Muscle of arm (tissue), 12 donors: ENCODE measurements around the gene ALDH4A1. TPM values are rescaled to one million over a fixed set of nuclear protein-coding genes. Genes with fewer than 3 reads are reported as not detected.

Experiments used
- DNase-seq: peaks from one replicate; pipeline ENCODE4 v3.0.0-alpha.2; 2013
- polyA plus RNA-seq, 12 donors: library from polyadenylated mRNA; unstranded; fragments of 120-200 nt; gene quantifications; one replicate each; pipeline ENCODE4 v1.2.1, GENCODE V29; 2013; ENCODE audit not compliant: insufficient read length in 12 of 12

The ALDH4A1 gene
- polyA plus RNA-seq, 12 donors: 7.0 to 15.3 (median 12.7) TPM; not detected in 1

GRCh38 chr1:18923756-18924211 is 21.4 kb upstream of the ALDH4A1 start:
- no peak for DNase-seq

- no peak for DNase-seq
These were observed 20.7 kb upstream of the ALDH4A1 start for GRCh38 chr1:18922848-18923755.

- peak; percentile 95 for DNase-seq
These were observed 20.0 kb upstream of the ALDH4A1 start for GRCh38 chr1:18922319-18922726.

DNA sequence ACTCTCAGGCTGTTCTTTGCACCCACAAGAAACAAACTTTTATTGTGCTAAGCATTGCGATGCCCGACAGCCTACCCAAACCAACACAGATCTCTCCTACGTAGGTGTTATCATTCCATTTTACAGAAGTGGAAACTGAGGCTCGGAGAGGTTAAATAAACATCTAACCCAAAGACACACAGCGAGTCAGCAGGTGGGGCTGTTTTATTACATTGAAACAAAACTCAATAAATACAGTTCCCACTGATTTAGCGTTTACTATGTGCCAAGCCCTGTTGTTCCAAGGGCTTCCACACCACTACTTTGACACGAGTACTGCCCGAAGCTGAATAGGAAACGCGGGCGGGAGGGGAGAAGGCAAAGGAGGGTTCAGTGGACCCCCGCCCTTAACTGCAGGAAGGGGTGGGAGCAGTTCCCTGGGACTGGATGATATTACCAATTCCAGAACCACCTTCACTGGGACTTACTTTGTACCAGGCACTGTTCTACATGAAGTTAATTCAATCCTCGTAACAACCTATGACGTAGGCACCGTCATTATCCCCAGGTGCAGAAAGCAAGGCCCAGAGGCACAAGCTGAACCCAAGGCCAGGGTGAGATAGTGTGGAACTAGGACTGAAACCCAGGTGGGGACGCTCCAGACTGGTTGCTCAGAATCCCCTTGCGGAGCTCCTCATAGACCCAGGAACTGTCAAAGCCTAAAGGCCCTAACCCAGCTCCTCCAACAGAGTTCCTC is 19.3 kb upstream of the ALDH4A1 start:
- no peak for DNase-seq

DNA sequence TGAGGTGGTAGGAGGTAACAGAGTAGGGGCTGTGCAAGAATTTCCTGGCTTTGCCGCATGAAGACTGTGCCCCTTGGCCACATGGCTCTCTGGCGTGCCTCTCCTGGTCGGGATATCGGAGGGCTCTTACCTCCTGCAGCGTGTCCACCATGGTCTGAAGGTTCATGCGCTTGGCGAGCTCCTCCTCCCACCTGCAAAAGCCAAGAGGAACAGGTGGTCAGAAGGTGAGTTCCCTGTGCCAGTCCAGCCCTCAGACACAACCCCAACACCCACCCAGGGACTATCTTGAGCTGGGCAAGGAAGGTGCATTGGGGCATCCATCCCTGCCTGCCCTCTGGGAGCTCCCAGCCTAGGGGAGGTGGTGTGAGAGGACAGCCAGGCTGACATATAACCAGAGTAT is 18.6 kb upstream of the ALDH4A1 start:
- no peak for DNase-seq

DNA sequence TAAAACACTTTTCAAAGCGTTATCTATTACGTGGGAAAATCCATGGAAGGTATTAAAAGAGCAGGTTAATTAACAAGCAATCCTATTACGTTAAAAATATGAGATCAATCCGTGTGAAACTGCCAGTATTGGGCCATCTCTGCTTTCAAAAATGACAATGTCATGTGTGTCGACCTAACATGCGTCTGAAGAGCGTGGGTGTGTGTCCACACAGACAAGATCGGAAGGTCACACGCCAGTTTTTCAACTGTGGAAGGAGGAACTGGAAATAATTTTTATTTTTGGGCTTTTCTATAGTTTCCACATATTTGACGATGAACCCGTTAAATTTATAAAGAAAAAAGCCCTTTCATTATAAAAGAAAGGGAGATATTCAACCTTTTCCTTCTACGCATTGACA is 17.6 kb upstream of the ALDH4A1 start:
- DNase-seq: no peak

GRCh38 chr1:18919197-18919905 is 17.0 kb upstream of the ALDH4A1 start:
- DNase-seq: no peak

DNA sequence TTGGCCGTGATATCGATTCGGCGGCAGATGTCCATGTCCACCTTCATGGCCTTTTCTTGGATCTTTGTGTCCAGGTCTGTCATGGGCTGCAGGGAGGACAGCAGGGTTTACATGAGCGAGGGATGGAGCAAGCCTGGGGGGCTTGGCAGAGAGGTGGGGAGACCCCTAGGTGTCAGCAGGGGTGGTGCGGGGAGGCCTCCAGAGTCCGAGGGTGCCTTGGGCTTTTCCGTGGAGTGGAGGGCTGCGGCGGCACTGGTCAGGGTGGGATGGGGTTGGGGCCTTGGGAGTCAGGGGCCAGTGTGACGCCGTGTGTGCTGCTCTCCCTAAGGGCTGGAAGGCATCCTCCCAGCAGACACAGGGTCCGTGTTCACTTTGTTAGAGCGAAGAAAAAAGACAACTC is 16.1 kb upstream of the ALDH4A1 start:
- DNase-seq: no peak

DNA sequence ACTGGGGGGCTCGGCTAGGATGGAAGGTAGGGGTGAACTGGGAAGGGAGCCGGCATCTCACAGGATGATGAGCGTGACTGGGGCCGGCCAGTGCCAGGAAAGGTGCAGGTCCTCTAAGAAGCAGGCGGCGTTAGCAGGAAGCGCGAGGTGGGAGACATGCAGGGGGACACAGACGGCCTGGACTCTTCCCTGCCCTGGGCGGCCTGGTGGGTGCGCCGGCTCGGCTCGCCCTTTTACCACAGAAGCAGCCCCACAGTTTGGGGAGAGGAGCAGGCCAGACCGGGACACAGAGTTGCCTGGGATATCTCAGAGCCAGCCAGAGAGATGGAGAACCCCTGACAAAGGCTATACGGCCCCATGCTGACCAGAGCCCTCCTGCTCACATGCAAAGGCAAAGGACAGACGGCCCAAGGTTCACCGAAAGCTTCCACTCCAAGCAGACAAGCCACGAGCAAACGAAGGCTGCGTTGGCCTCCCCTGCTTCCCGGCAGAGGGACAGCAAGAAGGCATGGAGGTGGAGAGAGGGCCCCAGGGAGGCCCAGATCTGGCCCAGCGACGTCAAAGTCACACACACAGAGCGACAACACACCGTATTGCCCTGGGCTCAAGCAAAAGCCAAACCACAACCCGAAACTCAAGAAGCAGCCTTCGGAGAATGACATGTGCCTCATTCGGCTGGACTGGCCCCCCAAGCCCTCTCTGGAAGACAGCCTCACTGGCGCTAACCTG is 14.9 kb upstream of the ALDH4A1 start:
- no peak for DNase-seq

GRCh38 chr1:18915341-18915740 is 13.0 kb upstream of the ALDH4A1 start:
- no peak for DNase-seq

- DNase-seq: peak; percentile 62
These were observed 10.9 kb upstream of the ALDH4A1 start for GRCh38 chr1:18913065-18913835.

DNA sequence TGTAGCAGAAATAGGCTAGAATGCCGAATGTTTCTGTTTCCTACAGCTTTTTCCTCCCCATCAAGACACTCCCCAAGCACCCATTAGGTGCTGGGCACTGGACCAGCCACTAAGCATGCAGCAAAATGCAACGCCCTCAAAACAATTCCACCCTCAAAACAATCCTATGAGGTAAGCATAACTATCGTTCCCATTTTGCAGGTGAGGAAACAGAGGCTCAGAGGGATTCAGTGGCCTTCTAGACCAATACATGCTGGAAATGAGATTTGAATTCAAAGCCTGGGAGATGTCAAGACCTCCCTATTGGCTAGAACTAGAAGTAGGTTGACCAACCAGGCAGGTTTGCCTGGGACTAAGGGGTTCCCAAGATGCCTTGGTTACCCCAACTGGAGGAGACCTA is 10.2 kb upstream of the ALDH4A1 start:
- no peak for DNase-seq

DNA sequence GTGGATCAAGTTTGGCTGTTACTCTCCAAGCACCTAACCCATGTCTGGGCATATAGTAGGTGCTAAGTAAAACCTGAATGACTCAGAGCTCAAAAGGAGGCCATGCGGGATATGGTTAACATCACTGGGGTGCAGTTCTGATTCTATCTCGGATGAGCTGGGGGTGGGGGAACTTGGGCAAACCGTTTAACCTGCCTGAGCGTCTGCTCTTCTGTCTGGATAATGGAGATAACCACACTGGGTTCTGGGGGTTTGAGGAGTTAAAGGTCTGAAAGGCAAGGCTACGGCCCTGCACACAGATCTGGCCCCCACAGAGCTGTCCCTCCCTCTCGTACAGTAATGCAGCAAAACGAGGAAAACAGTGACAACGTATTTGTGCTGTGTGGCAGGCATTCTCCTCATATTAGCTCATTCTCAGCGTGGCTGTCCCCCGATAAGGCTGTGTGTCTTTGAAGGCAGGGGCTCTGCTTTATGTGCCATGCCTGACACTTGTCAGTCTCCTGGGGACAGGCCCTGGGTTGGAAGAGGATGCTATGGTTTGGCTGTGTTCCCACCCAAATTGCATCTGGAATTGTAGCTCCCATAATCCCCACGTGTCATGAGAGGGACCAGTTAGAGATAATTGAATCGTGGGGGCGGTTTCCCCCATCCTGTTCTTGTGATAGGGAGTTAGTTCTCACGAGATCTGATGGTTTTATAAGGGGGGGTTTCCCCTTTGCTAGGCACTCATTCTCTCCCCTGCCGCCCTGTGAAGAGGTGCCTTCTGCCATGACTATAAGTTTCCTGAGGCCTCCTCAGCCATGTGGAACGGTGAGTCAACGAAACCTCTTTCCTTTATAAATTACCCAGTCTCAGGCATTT is 6.8 kb upstream of the ALDH4A1 start:
- no peak for DNase-seq

DNA sequence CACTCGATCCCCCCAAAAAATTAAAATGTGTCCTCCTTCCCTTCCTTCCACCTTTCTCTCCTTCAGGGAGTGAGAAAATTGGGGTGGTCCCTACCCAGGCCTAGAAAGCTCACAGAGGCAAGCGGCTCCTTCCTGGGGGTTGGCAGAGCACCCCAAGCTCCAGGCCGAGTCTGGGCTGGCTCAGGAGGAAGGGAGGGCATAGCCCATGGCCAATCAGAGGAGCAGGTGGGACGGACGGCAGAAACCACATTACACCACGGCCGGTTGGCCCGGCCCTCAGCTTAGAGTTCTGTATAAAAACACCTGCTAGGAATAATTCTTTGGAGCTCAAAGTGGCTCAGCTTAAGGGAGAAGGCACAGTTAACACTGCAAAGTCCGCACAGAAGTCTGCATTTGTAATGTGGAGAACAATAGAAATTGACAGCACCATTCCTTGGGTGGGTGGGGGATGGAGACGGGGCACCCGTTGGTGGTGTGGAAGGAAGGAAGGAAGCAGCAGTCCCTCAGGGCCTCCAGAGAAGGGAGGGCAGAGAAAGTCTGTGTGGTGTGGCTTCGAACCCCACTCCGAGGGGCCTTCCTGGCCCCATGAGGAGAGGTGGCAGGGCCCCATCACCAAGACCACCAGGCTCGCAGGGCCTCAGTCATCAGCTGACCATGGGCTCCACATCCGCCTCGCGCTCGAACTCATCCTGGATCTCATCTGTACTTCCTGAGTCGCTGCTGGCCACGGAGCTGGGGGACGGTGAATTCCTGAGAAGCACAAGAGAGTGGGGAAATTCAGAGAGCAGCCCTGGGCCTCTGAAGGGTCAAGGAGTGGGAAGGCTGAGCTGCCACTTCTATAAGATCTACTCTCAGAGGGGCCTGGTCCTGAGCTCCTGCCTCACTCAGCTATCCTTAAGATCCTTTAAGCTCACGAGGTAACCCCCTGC is 5.8 kb upstream of the ALDH4A1 start:
- no peak for DNase-seq

DNA sequence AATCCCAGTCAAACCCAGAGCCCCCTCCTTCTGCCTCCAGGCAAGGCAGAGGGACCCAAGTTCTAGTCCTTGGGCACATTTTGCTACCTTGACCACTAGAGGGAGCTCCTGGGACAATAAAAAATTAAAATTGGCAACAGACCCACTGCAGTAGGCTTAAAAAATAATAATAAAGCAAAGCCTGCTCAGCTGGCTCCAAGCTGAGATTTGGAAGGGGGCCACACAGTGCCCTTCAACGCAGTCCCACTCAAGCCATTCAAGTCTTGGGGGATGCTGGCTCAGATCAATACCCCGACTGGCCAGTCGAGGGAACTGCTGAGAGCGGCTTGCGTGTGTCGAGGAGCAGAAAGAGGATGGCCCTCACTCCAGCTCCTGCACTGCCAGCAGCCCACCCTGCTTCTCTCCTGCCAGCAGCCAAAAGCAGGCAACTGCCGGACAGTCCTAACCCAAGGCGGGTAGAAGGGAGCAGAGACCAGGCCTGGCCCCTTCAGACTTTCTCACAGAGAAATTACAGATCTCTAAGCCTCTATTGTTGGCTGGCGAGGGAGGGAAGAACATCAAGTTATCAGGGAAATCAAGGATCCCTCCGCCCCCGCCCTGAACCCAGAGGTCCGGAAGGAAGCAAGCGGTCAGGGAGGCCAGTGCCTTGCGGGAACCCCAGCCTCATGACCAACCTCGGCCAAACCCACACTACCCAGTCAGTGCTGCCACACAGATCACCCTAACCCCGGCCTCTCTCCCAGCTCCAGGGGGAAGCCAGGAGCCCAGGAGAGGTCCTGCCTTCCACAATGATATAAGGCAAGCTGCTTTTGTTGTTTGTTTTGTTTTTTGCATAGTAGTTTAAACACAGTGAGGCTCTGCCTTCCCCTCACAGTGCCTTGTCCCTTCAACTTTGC is 4.9 kb upstream of the ALDH4A1 start:
- peak; percentile 82 for DNase-seq

- DNase-seq: no peak
These were observed 969 bp upstream of the ALDH4A1 start for GRCh38 chr1:18903291-18903756.

DNA sequence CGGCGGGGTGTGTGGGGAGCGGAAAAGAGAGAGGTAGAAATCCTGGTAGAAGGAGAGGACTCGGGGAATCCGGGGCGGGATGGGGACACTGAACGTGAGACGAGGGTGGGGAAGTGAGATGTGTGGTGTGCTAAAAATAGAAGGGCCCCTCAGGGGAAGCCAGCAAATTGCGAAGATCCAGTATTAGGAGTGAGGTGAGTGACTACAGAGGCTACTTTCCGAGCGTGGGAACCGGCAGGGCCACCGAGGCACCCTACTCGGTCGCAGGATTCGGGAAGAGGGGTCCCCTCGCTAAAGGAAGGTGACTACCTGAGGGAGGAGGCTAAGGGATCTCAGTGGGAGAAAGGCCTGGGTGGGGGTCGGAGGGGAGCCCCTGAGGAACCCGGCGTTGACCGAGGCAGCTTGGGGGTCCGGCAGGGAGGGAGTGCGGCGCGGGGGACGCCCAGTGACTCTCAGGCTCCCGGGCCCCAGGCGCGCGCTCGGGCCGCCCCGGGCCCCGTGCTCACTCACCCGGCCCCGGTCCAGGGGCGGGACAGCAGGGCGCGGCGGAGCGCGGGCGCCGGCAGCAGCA is 318 bp downstream of the ALDH4A1 start:
- DNase-seq: no peak
